HepG2 (cell line): Measurements from ENCODE around the gene BID. TPM values are rescaled to one million over a fixed set of nuclear protein-coding genes. Genes with fewer than 3 reads are reported as not detected.

Experiments
- AGO1 ChIP-seq: fragments of 200-400 bp; formaldehyde crosslinking; IDR thresholded peaks from 2 replicates; pipeline ENCODE4 v1.6.1; 2017; ENCODE audit warnings: mild to moderate bottlenecking, low read depth, low read length, moderate library complexity; ENCODE audit not compliant: poor library complexity, severe bottlenecking
- AKAP8 ChIP-seq: sonication (generic); formaldehyde crosslinking; IDR thresholded peaks from 2 replicates; pipeline ENCODE4 v1.5.1; 2020; ENCODE audit warnings: mild to moderate bottlenecking, missing genetic modification reagents
- EZH2 ChIP-seq: conservative IDR thresholded peaks from 2 replicates; pipeline ENCODE4 v1.6.1; 2012; ENCODE audit warnings: mild to moderate bottlenecking, low read depth, low read length, moderate library complexity
- FIP1L1 ChIP-seq: fragments of 200-400 bp; formaldehyde crosslinking; IDR thresholded peaks from 2 replicates; pipeline ENCODE4 v1.6.1; 2018; ENCODE audit warnings: low read depth, mild to moderate bottlenecking, low read length, moderate library complexity, borderline replicate concordance; ENCODE audit not compliant: insufficient read depth
- FOXC1 ChIP-seq: sonication (generic); formaldehyde crosslinking; IDR thresholded peaks from 2 replicates; pipeline ENCODE4 v1.8.0; 2022; ENCODE audit warnings: mild to moderate bottlenecking, missing genetic modification reagents, borderline replicate concordance
- GABPA ChIP-seq, 2 experiments: IDR thresholded peaks; 2 replicates each; pipeline ENCODE4 v1.6.1; 2011 to 2016; ENCODE audit warnings: low read depth in 2 of 2, low read length in 1 of 2, missing biosample characterization in 1 of 2, missing genetic modification characterization in 1 of 2
- HNRNPL ChIP-seq: fragments of 200-400 bp; formaldehyde crosslinking; IDR thresholded peaks from 2 replicates; pipeline ENCODE4 v1.6.1; 2017; ENCODE audit warnings: mild to moderate bottlenecking, low read depth, low read length
- JDP2 ChIP-seq: sonication (generic); formaldehyde crosslinking; IDR thresholded peaks from 2 replicates; pipeline ENCODE4 v1.8.1; 2022; ENCODE audit warnings: missing genetic modification reagents, borderline replicate concordance
- KDM5A ChIP-seq: fragments of 200-600 bp; sonication (generic); IDR thresholded peaks from 2 replicates; pipeline ENCODE4 v1.7.0; 2018; ENCODE audit warnings: antibody characterized with exemption, mild to moderate bottlenecking, low read length, borderline replicate concordance
- MED1 ChIP-seq: sonication (generic); formaldehyde crosslinking; IDR thresholded peaks from 2 replicates; pipeline ENCODE4 v1.4.0; 2020; ENCODE audit warnings: missing genetic modification reagents
- REXO4 ChIP-seq: sonication (generic); formaldehyde crosslinking; IDR thresholded peaks from 2 replicates; pipeline ENCODE4 v1.8.0; 2022; ENCODE audit warnings: missing genetic modification reagents, mild to moderate bottlenecking, borderline replicate concordance
- SP1 ChIP-seq, 2 experiments: fragments of 450-650 bp in 1 of 2; sonication (generic) in 1 of 2; formaldehyde crosslinking in 1 of 2; IDR thresholded peaks; 2 replicates each; pipeline versions ENCODE4 v1.4.0 to v1.6.1; 2016 to 2020; ENCODE audit warnings: missing genetic modification reagents in 1 of 2
- SP4 ChIP-seq: sonication (generic); formaldehyde crosslinking; IDR thresholded peaks from 2 replicates; pipeline ENCODE4 v1.8.1; 2023; ENCODE audit warnings: mild to moderate bottlenecking, missing genetic modification reagents
- ZNF225 ChIP-seq: sonication (generic); formaldehyde crosslinking; IDR thresholded peaks from 2 replicates; pipeline ENCODE4 v1.4.0; 2020; ENCODE audit warnings: mild to moderate bottlenecking, missing genetic modification reagents
- ZNF510 ChIP-seq: sonication (generic); formaldehyde crosslinking; IDR thresholded peaks from 2 replicates; pipeline ENCODE4 v1.4.0; 2020; ENCODE audit warnings: low read depth, mild to moderate bottlenecking, missing genetic modification reagents
- ZNF550 ChIP-seq: sonication (generic); formaldehyde crosslinking; IDR thresholded peaks from 2 replicates; pipeline ENCODE4 v1.4.0; 2020; ENCODE audit warnings: mild to moderate bottlenecking, missing genetic modification reagents, borderline replicate concordance
- ZNF589 ChIP-seq: sonication (generic); formaldehyde crosslinking; conservative IDR thresholded peaks from 2 replicates; pipeline ENCODE4 v1.8.0; 2022; ENCODE audit warnings: mild to moderate bottlenecking, moderate library complexity, missing genetic modification reagents
- ZNF709 ChIP-seq: sonication (generic); formaldehyde crosslinking; IDR thresholded peaks from 2 replicates; pipeline ENCODE4 v1.5.0; 2020; ENCODE audit warnings: mild to moderate bottlenecking, missing genetic modification reagents
- polyA plus RNA-seq, 8 experiments: library from polyadenylated mRNA; depleted of rRNA in 3 of 8; stranded (reverse) in 7 of 8; unstranded in 1 of 8; fragments of >200 nt; fragmentation: Illumina TruSeq in 4 of 8; extraction: Trizol in 4 of 8; gene quantifications; 2 replicates each; pipeline versions ENCODE4 v1.2.1 to v1.2.3, GENCODE V29; 2011 to 2016; ENCODE audit warnings: low read depth in 4 of 8, missing spikeins in 1 of 8, mixed read lengths in 1 of 8; ENCODE audit not compliant: insufficient read depth in 1 of 8
- total RNA-seq, 5 experiments: library from RNA; depleted of rRNA; stranded (reverse); fragments of >200 nt; fragmentation: Illumina TruSeq; extraction: Trizol; gene quantifications; 2 replicates each; pipeline ENCODE4 v1.2.3, GENCODE V29; 2016; ENCODE audit warnings: low read depth in 1 of 5
- TF ChIP-seq, protein P1 (sequence below): sonication (generic); formaldehyde crosslinking; IDR thresholded peaks from 2 replicates; pipeline ENCODE4 v1.5.0; 2020; ENCODE audit warnings: mild to moderate bottlenecking, missing genetic modification reagents, moderate library complexity
- TF ChIP-seq, protein P2 (sequence below): sonication (generic); formaldehyde crosslinking; IDR thresholded peaks from 2 replicates; pipeline ENCODE4 v1.4.0; 2020; ENCODE audit warnings: missing genetic modification reagents
- TF ChIP-seq, protein P3 (sequence below): sonication (generic); formaldehyde crosslinking; IDR thresholded peaks from 2 replicates; pipeline ENCODE4 v1.4.0; 2020; ENCODE audit warnings: low read depth, missing genetic modification reagents
- TF ChIP-seq, protein P4 (sequence below): IDR thresholded peaks from 2 replicates; pipeline ENCODE4 v1.6.1; 2016; ENCODE audit warnings: low read depth, control low read depth

BID gene
- total and polyA plus RNA-seq, 2 of the 13 experiments (the other 11 are each of a cell fraction or from before 2014, with no cell fraction given): 35.3 to 51.7 TPM

DNA sequence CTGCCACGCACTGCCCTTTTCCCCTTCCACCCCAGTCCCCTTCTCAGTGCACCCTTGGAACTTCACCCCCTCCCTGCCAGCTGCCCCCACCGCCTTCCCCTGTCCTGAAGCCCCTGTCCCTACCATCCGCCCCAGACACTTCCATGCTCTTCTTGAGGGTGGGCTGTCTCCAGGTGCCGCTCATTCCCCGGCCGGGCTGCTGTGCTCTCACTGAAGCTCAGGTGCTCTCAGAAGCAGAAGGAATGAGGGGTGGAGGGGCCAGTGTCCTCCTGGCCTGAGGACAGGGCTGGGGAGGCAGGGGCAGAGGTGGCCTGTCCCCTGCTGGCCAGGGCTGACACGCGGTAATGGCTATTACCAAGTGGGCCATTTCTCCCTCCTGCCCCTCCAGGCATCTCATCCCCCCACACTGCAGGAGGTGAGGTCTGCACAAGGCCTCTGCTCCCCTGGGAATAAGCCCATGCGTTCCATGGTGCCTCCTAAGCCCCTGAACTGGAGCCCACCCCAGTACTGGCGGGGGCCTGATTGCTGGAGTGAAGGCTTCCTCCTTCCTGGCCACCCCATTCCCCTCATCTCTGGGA lies 6.6 kb upstream of the BID start (continued):
- TF ChIP-seq, protein P1, sequence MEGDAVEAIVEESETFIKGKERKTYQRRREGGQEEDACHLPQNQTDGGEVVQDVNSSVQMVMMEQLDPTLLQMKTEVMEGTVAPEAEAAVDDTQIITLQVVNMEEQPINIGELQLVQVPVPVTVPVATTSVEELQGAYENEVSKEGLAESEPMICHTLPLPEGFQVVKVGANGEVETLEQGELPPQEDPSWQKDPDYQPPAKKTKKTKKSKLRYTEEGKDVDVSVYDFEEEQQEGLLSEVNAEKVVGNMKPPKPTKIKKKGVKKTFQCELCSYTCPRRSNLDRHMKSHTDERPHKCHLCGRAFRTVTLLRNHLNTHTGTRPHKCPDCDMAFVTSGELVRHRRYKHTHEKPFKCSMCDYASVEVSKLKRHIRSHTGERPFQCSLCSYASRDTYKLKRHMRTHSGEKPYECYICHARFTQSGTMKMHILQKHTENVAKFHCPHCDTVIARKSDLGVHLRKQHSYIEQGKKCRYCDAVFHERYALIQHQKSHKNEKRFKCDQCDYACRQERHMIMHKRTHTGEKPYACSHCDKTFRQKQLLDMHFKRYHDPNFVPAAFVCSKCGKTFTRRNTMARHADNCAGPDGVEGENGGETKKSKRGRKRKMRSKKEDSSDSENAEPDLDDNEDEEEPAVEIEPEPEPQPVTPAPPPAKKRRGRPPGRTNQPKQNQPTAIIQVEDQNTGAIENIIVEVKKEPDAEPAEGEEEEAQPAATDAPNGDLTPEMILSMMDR (CRISPR knock-in tag): peak; percentile 50
- TF ChIP-seq EZH2: no peak
- TF ChIP-seq, protein P2, sequence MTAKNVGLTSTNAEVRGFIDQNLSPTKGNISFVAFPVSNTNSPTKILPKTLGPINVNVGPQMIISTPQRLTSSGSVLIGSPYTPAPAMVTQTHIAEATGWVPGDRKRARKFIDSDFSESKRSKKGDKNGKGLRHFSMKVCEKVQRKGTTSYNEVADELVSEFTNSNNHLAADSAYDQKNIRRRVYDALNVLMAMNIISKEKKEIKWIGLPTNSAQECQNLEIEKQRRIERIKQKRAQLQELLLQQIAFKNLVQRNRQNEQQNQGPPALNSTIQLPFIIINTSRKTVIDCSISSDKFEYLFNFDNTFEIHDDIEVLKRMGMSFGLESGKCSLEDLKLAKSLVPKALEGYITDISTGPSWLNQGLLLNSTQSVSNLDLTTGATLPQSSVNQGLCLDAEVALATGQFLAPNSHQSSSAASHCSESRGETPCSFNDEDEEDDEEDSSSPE (CRISPR knock-in tag): no peak
- TF ChIP-seq GABPA (IDR thresholded peaks at IDR 0.05; ENCODE audit: low read depth, low read length): no peak
- TF ChIP-seq GABPA (CRISPR knock-in tag; IDR thresholded peaks at IDR 0.05; ENCODE audit: low read depth): no peak
- no peak for TF ChIP-seq ZNF589 (CRISPR knock-in tag)
- TF ChIP-seq ZNF225 (CRISPR knock-in tag): no peak
- TF ChIP-seq AKAP8 (CRISPR knock-in tag): 0 out of 2 replicates have a peak, but pooled peaks have one; percentile 20
- no peak for TF ChIP-seq HNRNPL
- no peak for TF ChIP-seq SP1 (IDR thresholded peaks at IDR 0.05)
- no peak for TF ChIP-seq SP1 (CRISPR knock-in tag; IDR thresholded peaks at IDR 0.05)
- no peak for TF ChIP-seq REXO4 (CRISPR knock-in tag)
- TF ChIP-seq FOXC1: no peak
- no peak for TF ChIP-seq ZNF510 (CRISPR knock-in tag)
- TF ChIP-seq FIP1L1: no peak
- TF ChIP-seq, protein P3, sequence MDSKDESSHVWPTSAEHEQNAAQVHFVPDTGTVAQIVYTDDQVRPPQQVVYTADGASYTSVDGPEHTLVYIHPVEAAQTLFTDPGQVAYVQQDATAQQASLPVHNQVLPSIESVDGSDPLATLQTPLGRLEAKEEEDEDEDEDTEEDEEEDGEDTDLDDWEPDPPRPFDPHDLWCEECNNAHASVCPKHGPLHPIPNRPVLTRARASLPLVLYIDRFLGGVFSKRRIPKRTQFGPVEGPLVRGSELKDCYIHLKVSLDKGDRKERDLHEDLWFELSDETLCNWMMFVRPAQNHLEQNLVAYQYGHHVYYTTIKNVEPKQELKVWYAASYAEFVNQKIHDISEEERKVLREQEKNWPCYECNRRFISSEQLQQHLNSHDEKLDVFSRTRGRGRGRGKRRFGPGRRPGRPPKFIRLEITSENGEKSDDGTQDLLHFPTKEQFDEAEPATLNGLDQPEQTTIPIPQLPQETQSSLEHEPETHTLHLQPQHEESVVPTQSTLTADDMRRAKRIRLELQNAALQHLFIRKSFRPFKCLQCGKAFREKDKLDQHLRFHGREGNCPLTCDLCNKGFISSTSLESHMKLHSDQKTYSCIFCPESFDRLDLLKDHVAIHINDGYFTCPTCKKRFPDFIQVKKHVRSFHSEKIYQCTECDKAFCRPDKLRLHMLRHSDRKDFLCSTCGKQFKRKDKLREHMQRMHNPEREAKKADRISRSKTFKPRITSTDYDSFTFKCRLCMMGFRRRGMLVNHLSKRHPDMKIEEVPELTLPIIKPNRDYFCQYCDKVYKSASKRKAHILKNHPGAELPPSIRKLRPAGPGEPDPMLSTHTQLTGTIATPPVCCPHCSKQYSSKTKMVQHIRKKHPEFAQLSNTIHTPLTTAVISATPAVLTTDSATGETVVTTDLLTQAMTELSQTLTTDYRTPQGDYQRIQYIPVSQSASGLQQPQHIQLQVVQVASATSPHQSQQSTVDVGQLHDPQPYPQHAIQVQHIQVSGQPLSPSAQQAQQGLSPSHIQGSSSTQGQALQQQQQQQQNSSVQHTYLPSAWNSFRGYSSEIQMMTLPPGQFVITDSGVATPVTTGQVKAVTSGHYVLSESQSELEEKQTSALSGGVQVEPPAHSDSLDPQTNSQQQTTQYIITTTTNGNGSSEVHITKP (CRISPR knock-in tag): no peak
- TF ChIP-seq, protein P4, sequence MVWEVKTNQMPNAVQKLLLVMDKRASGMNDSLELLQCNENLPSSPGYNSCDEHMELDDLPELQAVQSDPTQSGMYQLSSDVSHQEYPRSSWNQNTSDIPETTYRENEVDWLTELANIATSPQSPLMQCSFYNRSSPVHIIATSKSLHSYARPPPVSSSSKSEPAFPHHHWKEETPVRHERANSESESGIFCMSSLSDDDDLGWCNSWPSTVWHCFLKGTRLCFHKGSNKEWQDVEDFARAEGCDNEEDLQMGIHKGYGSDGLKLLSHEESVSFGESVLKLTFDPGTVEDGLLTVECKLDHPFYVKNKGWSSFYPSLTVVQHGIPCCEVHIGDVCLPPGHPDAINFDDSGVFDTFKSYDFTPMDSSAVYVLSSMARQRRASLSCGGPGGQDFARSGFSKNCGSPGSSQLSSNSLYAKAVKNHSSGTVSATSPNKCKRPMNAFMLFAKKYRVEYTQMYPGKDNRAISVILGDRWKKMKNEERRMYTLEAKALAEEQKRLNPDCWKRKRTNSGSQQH (CRISPR knock-in tag): no peak
- TF ChIP-seq ZNF709 (CRISPR knock-in tag): 0 out of 2 replicates have a peak, but pooled peaks have one; percentile 62
- no peak for TF ChIP-seq ZNF550
- no peak for TF ChIP-seq JDP2 (CRISPR knock-in tag)
- TF ChIP-seq AGO1: peak; percentile 18
- no peak for TF ChIP-seq KDM5A
- no peak for TF ChIP-seq SP4
- TF ChIP-seq MED1 (CRISPR knock-in tag): no peak
